Activated T-helper 2 cell treated with anti-CD3 and anti-CD28 coated beads, Interferon-gamma antibody, Interleukin-2, Interleukin-4, amounts not matched to agents 10 μg/mL and 5 μg/mL and 100 μg/mL, durations not matched to agents 14 hours and 24 hours and 36 hours (primary cell): ENCODE data around the gene STK32B. TPM values are rescaled to one million over a fixed set of nuclear protein-coding genes. Genes with fewer than 3 reads are reported as not detected.
"Not testable (repeated sequence)": the region's sequence is repeated elsewhere in the genome, so short reads cannot be mapped to it uniquely, and the experiment has no call there.

Experiments used
- DNase-seq: peaks from one replicate; pipeline ENCODE4 v3.0.0; 2021; ENCODE audit warnings: low spot score
- H3K27ac Mint-ChIP-seq: one replicate; pipeline ENCODE4 v1.8.0; 2021; ENCODE audit warnings: mixed read lengths
- H3K27me3 Mint-ChIP-seq: one replicate; pipeline ENCODE4 v1.8.0; 2021; ENCODE audit warnings: low read depth, mixed read lengths
- H3K36me3 Mint-ChIP-seq: one replicate; pipeline ENCODE4 v1.8.0; 2021; ENCODE audit warnings: low read depth, mixed read lengths
- H3K4me1 Mint-ChIP-seq: one replicate; pipeline ENCODE4 v1.8.0; 2021; ENCODE audit warnings: low read depth, mixed read lengths
- H3K4me3 Mint-ChIP-seq: one replicate; pipeline ENCODE4 v1.8.0; 2021; ENCODE audit warnings: low read depth, mild to moderate bottlenecking, moderate library complexity, mixed read lengths
- H3K9me3 Mint-ChIP-seq: one replicate; pipeline ENCODE4 v1.8.0; 2021; ENCODE audit warnings: mixed read lengths
- intact Hi-C: fragments of 100-400 bp; cut with micrococcal nuclease; formaldehyde crosslinking; loops from one replicate; pipeline ENCODE4 v1.15.1; 2023
- total RNA-seq: library from RNA; stranded (reverse); gene quantifications from 2 replicates; pipeline ENCODE4 v1.2.3, GENCODE V29; 2022

The STK32B gene
- total RNA-seq, result not detected in 2 replicates

DNA sequence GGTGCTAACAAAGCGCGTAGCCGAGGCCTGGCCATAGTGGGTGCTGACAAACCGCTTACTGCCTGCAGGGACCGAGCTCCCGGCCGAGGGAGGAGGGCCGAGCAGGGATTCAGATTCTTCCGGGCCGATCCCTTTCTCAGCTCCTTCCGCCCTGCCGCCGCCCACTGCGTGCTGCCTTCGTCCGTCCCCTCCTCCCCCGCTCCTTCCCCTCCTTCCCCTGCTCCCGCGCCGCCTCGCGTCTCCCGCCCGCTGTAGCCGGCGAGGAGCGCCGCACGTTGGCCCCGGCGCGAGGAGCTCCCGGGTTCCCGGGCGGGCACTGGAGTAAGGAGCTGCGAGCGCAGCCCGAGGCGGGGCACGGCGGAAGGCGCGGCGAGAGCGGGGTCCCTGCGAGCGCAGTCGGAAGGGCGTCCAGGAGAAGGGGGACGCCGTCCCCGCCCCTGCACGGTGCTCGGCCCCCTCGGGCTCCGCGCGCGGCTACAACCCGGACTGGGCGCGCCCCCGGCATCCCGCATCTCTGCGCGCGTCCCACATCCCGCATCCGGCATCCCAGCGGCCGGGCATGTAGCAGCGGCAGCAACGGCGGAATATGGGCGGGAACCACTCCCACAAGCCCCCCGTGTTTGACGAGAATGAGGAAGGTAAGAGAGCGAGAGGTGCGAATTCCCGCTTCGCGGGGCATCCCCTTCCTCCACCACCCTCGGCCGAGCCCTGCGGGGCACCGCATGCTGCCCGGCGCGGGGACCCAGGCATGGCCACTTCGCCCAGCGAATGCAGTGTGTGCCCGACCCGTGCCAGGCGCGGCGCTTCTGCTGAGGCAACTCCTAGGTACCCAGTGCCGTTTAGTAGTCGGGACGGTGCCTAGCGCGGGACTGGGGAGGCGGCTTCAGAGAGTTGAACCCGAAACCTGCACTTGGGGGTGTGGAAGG, at the start of gene STK32B:
Gene STK32B (plus strand): TSS at position 203 of the 926 bp plus-strand sequence.
- DNase-seq, result no peak

DNA sequence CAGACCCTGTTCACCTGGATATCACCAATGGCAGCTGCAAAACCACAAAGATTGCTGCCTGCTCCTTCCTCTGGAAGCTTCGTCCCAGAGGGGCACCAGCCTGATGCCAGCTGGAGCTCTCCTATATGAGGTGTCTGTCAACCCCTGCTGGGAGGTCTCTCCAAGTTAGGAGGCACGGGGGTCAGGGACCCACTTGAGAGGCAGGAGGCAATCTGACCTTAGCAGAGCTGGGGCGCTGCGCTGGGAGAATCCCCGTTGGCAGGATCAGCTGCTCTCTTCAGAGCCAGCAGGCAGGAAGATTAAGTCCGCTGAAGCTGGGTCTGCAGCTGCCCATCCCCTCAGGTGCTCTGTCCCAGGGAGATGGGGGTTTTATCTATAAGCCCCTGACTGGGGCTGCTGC, 49.6 kb upstream of the STK32B start:
- DNase-seq, intact Hi-C loops, H3K27ac Mint-ChIP-seq, H3K4me1 Mint-ChIP-seq, H3K27me3 Mint-ChIP-seq, H3K36me3 Mint-ChIP-seq, H3K4me3 Mint-ChIP-seq, H3K9me3 Mint-ChIP-seq: not testable (repeated sequence)

More for the DNA sequence above, at the start of gene STK32B:
- Mint-ChIP-seq H3K27me3 (peaks cover 45% of the 10 kb centered on the region), H3K9me3 (no peaks in the 10 kb centered on the region), H3K4me3 (peak within 1 kb of the TSS; percentile 51), H3K4me1 (peaks cover 6% of the 10 kb centered on the region), H3K27ac (no peak within 1 kb of the TSS), H3K36me3 (no peaks in the 10 kb centered on the region)
- intact Hi-C loops, result loop anchor here (2.0 kb wide), 1 partner anchor 761 kb away; no protein-coding TSS in a partner anchor

DNA sequence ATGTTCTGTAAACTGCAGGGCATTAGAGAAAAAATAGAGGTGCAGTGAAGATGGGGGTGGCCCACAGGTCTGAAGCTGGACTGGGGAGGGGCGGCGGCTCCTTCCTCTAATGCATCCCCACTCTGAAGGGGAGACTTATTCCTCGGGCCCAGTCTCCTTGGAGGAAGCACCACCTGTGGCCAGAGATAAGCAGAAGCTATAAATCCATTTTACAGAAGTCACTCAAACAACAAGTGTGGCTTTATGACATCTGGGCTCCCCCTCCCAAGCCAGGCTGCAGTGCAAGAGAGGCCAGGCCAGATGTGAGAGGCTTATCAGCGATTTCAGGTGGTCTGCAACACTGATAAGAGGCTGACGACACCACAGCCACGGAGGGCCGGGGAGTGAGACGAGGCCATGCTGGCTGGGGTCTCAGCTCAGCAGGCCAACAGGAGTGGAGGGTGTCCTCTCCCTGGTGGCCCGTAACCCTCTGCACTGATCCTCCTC, 47.9 kb upstream of the STK32B start:
- H3K36me3 Mint-ChIP-seq, result no peaks in the 10 kb centered on the region
- H3K27ac Mint-ChIP-seq, result no peak overlapping the region
- no peaks in the 10 kb centered on the region for H3K9me3 Mint-ChIP-seq
- no peaks in the 10 kb centered on the region for H3K4me1 Mint-ChIP-seq
- intact Hi-C loops, result no loop called here
- no peak overlapping the region for H3K4me3 Mint-ChIP-seq
- no peaks in the 10 kb centered on the region for H3K27me3 Mint-ChIP-seq
- DNase-seq, result no peak

- H3K27me3 Mint-ChIP-seq, result no peaks in the 10 kb centered on the region
- no peak for DNase-seq
- intact Hi-C loops, result no loop called here
- H3K4me3 Mint-ChIP-seq, result no peak overlapping the region
- H3K9me3 Mint-ChIP-seq, result no peaks in the 10 kb centered on the region
- no peaks in the 10 kb centered on the region for H3K36me3 Mint-ChIP-seq
- H3K27ac Mint-ChIP-seq, result no peak overlapping the region
- H3K4me1 Mint-ChIP-seq, result no peaks in the 10 kb centered on the region
Observed at GRCh38 chr4:5003918-5004317, 47.4 kb upstream of the STK32B start.

GRCh38 chr4:5004496-5004895, 46.8 kb upstream of the STK32B start:
- H3K9me3 Mint-ChIP-seq, result no peaks in the 10 kb centered on the region
- intact Hi-C loops, result no loop called here
- H3K36me3 Mint-ChIP-seq, result no peaks in the 10 kb centered on the region
- no peak for DNase-seq
- H3K27ac Mint-ChIP-seq, result no peak overlapping the region
- no peaks in the 10 kb centered on the region for H3K27me3 Mint-ChIP-seq
- H3K4me1 Mint-ChIP-seq, result no peaks in the 10 kb centered on the region
- no peak overlapping the region for H3K4me3 Mint-ChIP-seq

- H3K36me3 Mint-ChIP-seq, DNase-seq, H3K27me3 Mint-ChIP-seq, H3K27ac Mint-ChIP-seq, H3K4me3 Mint-ChIP-seq, intact Hi-C loops, H3K4me1 Mint-ChIP-seq, H3K9me3 Mint-ChIP-seq: not testable (repeated sequence)
Observed at GRCh38 chr4:5006932-5007331, 44.3 kb upstream of the STK32B start.

DNA sequence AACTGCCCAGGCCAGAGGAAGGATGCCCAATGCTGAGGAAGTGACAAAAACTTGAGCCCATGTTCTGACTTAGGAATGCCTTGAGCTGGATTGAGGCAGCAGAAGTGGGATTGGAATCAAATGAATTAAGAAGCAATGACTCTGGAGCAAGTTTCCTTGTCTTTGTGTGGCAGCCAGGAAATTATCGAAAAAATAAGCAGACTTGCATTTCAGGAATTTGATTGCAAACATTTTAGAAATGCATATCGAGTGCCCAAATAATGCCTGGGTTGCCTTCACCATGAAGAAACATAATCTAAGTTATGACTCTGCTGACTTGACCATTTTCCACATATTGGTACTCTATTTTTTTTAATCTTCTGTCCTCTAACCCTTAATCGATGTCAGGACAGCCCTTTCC, 41.5 kb upstream of the STK32B start:
- no peaks in the 10 kb centered on the region for H3K36me3 Mint-ChIP-seq
- no peak overlapping the region for H3K4me3 Mint-ChIP-seq
- no peaks in the 10 kb centered on the region for H3K27me3 Mint-ChIP-seq
- H3K4me1 Mint-ChIP-seq, result no peaks in the 10 kb centered on the region
- no peak for DNase-seq
- intact Hi-C loops, result no loop called here
- H3K27ac Mint-ChIP-seq, result no peak overlapping the region
- no peaks in the 10 kb centered on the region for H3K9me3 Mint-ChIP-seq

GRCh38 chr4:5010984-5011383, 40.3 kb upstream of the STK32B start:
- H3K36me3 Mint-ChIP-seq, result no peaks in the 10 kb centered on the region
- no peak for DNase-seq
- H3K27me3 Mint-ChIP-seq, result peaks cover 2% of the 10 kb centered on the region
- no peak overlapping the region for H3K4me3 Mint-ChIP-seq
- no peaks in the 10 kb centered on the region for H3K9me3 Mint-ChIP-seq
- intact Hi-C loops, result no loop called here
- H3K4me1 Mint-ChIP-seq, result no peaks in the 10 kb centered on the region
- no peak overlapping the region for H3K27ac Mint-ChIP-seq

GRCh38 chr4:5012244-5012898, 38.9 kb upstream of the STK32B start:
- Mint-ChIP-seq H3K27ac (no peak overlapping the region), H3K27me3 (peaks cover 8% of the 10 kb centered on the region), H3K4me3 (no peak overlapping the region), H3K36me3 (no peaks in the 10 kb centered on the region), H3K9me3 (no peaks in the 10 kb centered on the region), H3K4me1 (no peaks in the 10 kb centered on the region)
- intact Hi-C loops, result no loop called here
- DNase-seq, result no peak

- DNase-seq, result no peak
- Mint-ChIP-seq H3K4me3 (no peak overlapping the region), H3K4me1 (no peaks in the 10 kb centered on the region), H3K27ac (no peak overlapping the region), H3K9me3 (no peaks in the 10 kb centered on the region), H3K36me3 (no peaks in the 10 kb centered on the region), H3K27me3 (peaks cover 10% of the 10 kb centered on the region)
- intact Hi-C loops, result no loop called here
Observed at GRCh38 chr4:5012958-5013357, 38.3 kb upstream of the STK32B start.

DNA sequence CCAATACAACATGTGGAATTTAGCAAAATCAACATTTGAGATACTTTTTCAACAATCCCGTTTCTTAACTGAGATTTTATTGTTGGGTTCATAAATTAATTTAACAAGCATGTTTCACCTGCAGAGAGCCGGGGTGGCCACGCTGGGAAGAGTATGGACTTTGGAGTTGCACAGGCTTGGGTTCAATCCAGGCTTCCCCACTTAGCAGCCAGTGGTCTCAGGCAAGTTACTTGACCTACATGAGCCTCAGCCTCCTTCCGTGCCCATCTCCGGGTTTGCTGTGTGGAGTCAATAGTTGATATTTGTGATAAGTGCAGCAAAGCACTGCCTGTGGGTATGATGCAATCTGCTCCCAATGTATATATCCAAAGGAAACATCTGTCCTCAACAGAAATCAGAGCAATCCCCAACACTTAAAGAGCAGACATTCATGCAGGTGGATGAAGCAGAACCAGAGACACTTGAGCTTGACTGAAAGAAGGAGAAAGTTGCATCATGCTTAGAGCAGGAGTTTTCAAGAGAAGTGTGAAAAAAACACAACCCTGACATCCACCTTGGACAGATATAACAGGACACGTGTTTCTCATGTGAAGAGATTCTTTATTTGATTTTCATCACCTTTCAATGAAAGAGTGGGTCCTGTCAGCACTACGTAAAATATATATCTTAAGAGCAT, 37.1 kb upstream of the STK32B start:
- intact Hi-C loops, result no loop called here
- Mint-ChIP-seq H3K27me3 (peaks cover 13% of the 10 kb centered on the region), H3K4me1 (no peaks in the 10 kb centered on the region), H3K36me3 (no peaks in the 10 kb centered on the region), H3K4me3 (no peak overlapping the region), H3K9me3 (no peaks in the 10 kb centered on the region), H3K27ac (no peak overlapping the region)
- DNase-seq, result no peak

DNA sequence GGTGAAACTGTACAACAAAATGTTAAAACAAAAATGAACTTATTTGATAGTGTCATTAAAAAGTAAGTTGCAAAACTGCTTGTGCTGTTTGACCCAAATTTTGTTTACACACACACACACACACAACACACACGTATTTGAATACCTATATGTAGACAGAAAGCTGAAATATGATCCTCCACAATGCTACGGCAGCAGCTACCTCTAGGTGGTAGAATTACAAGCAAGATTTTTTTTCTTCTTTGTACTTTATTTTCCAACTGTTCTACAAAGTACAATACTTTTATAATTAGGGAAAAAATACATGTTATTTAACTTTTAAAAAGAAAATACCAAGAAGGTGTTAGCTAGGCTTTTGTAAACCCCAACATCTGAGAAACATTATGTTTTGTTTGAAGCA, 33.2 kb upstream of the STK32B start:
- Mint-ChIP-seq H3K27me3 (peaks cover 13% of the 10 kb centered on the region), H3K27ac (no peak overlapping the region), H3K9me3 (no peaks in the 10 kb centered on the region), H3K4me3 (no peak overlapping the region), H3K4me1 (no peaks in the 10 kb centered on the region), H3K36me3 (no peaks in the 10 kb centered on the region)
- intact Hi-C loops, result no loop called here
- no peak for DNase-seq

GRCh38 chr4:5018603-5019002, 32.7 kb upstream of the STK32B start:
- intact Hi-C loops, result no loop called here
- Mint-ChIP-seq H3K27ac (no peak overlapping the region), H3K9me3 (no peaks in the 10 kb centered on the region), H3K4me1 (no peaks in the 10 kb centered on the region), H3K36me3 (no peaks in the 10 kb centered on the region), H3K27me3 (peaks cover 13% of the 10 kb centered on the region), H3K4me3 (no peak overlapping the region)
- DNase-seq, result no peak
